WERI-Rb-1 (cell line): ENCODE measurements around the gene ZNF280B.
"Not testable (repeated sequence)": the region's sequence is repeated elsewhere in the genome, so short reads cannot be mapped to it uniquely, and the experiment has no call there.

ENCODE experiments used
- DNase-seq: peaks from one replicate; pipeline ENCODE4 v3.0.0-alpha.2; 2020
- H3K27ac ChIP-seq: fragments of 250-450 bp; sonication (Bioruptor Pico); 2 replicates; pipeline ENCODE4 v1.5.1; 2020; ENCODE audit warnings: mild to moderate bottlenecking, moderate library complexity
- H3K27me3 ChIP-seq: fragments of 250-450 bp; sonication (Bioruptor Pico); 2 replicates; pipeline ENCODE4 v1.5.1; 2021; ENCODE audit warnings: mild to moderate bottlenecking, low read depth, moderate library complexity; ENCODE audit not compliant: insufficient read depth, severe bottlenecking
- H3K36me3 ChIP-seq: fragments of 250-450 bp; sonication (Bioruptor Pico); 2 replicates; pipeline ENCODE4 v1.5.1; 2020; ENCODE audit warnings: mild to moderate bottlenecking, moderate library complexity
- H3K4me3 ChIP-seq: 2 replicates; pipeline ENCODE4 v1.5.1; 2011; ENCODE audit warnings: low read depth, mild to moderate bottlenecking, control low read depth, low read length
- H3K9me3 ChIP-seq: fragments of 250-450 bp; sonication (Bioruptor Pico); 2 replicates; pipeline ENCODE4 v1.5.1; 2021; ENCODE audit warnings: mild to moderate bottlenecking, moderate library complexity; ENCODE audit not compliant: severe bottlenecking
- CTCF ChIP-seq: IDR thresholded peaks from 2 replicates; pipeline ENCODE4 v1.5.1; 2011; ENCODE audit warnings: low read depth, mild to moderate bottlenecking, control low read depth, inconsistent platforms, low read length

ZNF280B gene

GRCh38 chr22:22533863-22534262 is 25.3 kb upstream of the ZNF280B start:
- Histone ChIP-seq H3K36me3 (no peaks in the 10 kb centered on the region), H3K4me3 (no peak overlapping the region), H3K27me3 (no peaks in the 10 kb centered on the region), H3K27ac (no peak overlapping the region), H3K9me3 (no peaks in the 10 kb centered on the region)
- no peak for TF ChIP-seq CTCF
- DNase-seq: no peak

- Histone ChIP-seq H3K27ac (no peak overlapping the region), H3K4me3 (no peak overlapping the region), H3K36me3 (no peaks in the 10 kb centered on the region), H3K27me3 (no peaks in the 10 kb centered on the region), H3K9me3 (no peaks in the 10 kb centered on the region)
- DNase-seq: no peak
- no peak for TF ChIP-seq CTCF
Observed at GRCh38 chr22:22533417-22533816, 24.9 kb upstream of the ZNF280B start.

GRCh38 chr22:22532547-22533071 is 24.1 kb upstream of the ZNF280B start:
- DNase-seq, H3K27me3 ChIP-seq, H3K9me3 ChIP-seq, H3K27ac ChIP-seq, H3K4me3 ChIP-seq, H3K36me3 ChIP-seq: not testable (repeated sequence)

- no peak for DNase-seq
- H3K27ac ChIP-seq: no peak overlapping the region
- no peak for TF ChIP-seq CTCF
- no peaks in the 10 kb centered on the region for H3K27me3 ChIP-seq
- H3K36me3 ChIP-seq: no peaks in the 10 kb centered on the region
- no peak overlapping the region for H3K4me3 ChIP-seq
- no peaks in the 10 kb centered on the region for H3K9me3 ChIP-seq
Observed at GRCh38 chr22:22531770-22532546, 23.4 kb upstream of the ZNF280B start.

GRCh38 chr22:22528780-22529179 is 20.2 kb upstream of the ZNF280B start:
- H3K9me3 ChIP-seq: no peaks in the 10 kb centered on the region
- no peak overlapping the region for H3K27ac ChIP-seq
- no peak overlapping the region for H3K4me3 ChIP-seq
- no peaks in the 10 kb centered on the region for H3K36me3 ChIP-seq
- no peaks in the 10 kb centered on the region for H3K27me3 ChIP-seq
- TF ChIP-seq CTCF: no peak
- no peak for DNase-seq

- no peak for TF ChIP-seq CTCF
- Histone ChIP-seq H3K27ac (no peak overlapping the region), H3K4me3 (no peak overlapping the region), H3K27me3 (no peaks in the 10 kb centered on the region), H3K9me3 (no peaks in the 10 kb centered on the region), H3K36me3 (no peaks in the 10 kb centered on the region)
- no peak for DNase-seq
Observed at GRCh38 chr22:22527312-22527711, 18.8 kb upstream of the ZNF280B start.
